Measurements from ENCODE around the gene FAM117B.
"Not testable (repeated sequence)": the region's sequence is repeated elsewhere in the genome, so short reads cannot be mapped to it uniquely, and the experiment has no call there.

FAM117B gene

GRCh38 chr2:202639231-202639630 lies 4.5 kb downstream of the FAM117B start:
- DNase-seq = no peak

GRCh38 chr2:202642567-202642966 lies 7.8 kb downstream of the FAM117B start:
- DNase-seq = no peak

GRCh38 chr2:202643012-202643858 lies 8.5 kb downstream of the FAM117B start:
- no peak for DNase-seq

- DNase-seq = no peak
Observed at GRCh38 chr2:202652119-202652518, 17.4 kb downstream of the FAM117B start.

- DNase-seq = no peak
Observed at GRCh38 chr2:202653890-202654289, 19.1 kb downstream of the FAM117B start.

GRCh38 chr2:202657876-202658275 lies 23.1 kb downstream of the FAM117B start:
- no peak for DNase-seq

GRCh38 chr2:202660796-202661195 lies 26.0 kb downstream of the FAM117B start:
- no peak for DNase-seq

- no peak for DNase-seq
Observed at GRCh38 chr2:202669841-202670240, 35.1 kb downstream of the FAM117B start.

- DNase-seq = no peak
Observed at GRCh38 chr2:202671317-202672035, 36.7 kb downstream of the FAM117B start.

GRCh38 chr2:202675097-202675496 lies 40.3 kb downstream of the FAM117B start:
- not testable (repeated sequence) for DNase-seq

- DNase-seq = no peak
Observed at GRCh38 chr2:202679980-202680379, 45.2 kb downstream of the FAM117B start.

GRCh38 chr2:202680512-202680911 lies 45.7 kb downstream of the FAM117B start:
- DNase-seq = no peak

GRCh38 chr2:202681688-202682205 lies 47.0 kb downstream of the FAM117B start:
- DNase-seq = no peak

GRCh38 chr2:202682274-202682673 lies 47.5 kb downstream of the FAM117B start:
- DNase-seq = no peak

- DNase-seq = no peak
Observed at GRCh38 chr2:202687276-202687675, 52.5 kb downstream of the FAM117B start.

- no peak for DNase-seq
Observed at GRCh38 chr2:202689459-202689858, 54.7 kb downstream of the FAM117B start.

- DNase-seq = no peak
Observed at GRCh38 chr2:202689898-202690297, 55.1 kb downstream of the FAM117B start.

- no peak for DNase-seq
Observed at GRCh38 chr2:202690321-202690900, 55.6 kb downstream of the FAM117B start.

GRCh38 chr2:202693503-202693902 lies 58.7 kb downstream of the FAM117B start:
- DNase-seq = no peak

- no peak for DNase-seq
Observed at GRCh38 chr2:202695166-202695565, 60.4 kb downstream of the FAM117B start.

GRCh38 chr2:202700075-202700901 lies 65.5 kb downstream of the FAM117B start:
- no peak for DNase-seq

GRCh38 chr2:202703091-202703490 lies 68.3 kb downstream of the FAM117B start:
- DNase-seq = no peak

GRCh38 chr2:202704248-202704647 lies 69.5 kb downstream of the FAM117B start:
- no peak for DNase-seq
